Activated T-cell treated with anti-CD3 and anti-CD28 coated beads, Interleukin-2, amount 50 U/mL, for 1 hour (primary cell): ENCODE data around the gene NEDD4L.

Source experiments
- DNase-seq: peaks from one replicate; pipeline ENCODE4 v3.0.0-alpha.2; 2020

Gene NEDD4L

GRCh38 chr18:58390399-58390798, 346.4 kb downstream of the NEDD4L start:
- DNase-seq: no peak

- no peak for DNase-seq
Measured at GRCh38 chr18:58391231-58391825, 347.3 kb downstream of the NEDD4L start.

GRCh38 chr18:58391932-58392323, 347.9 kb downstream of the NEDD4L start:
- DNase-seq: no peak

GRCh38 chr18:58392324-58393000, 348.4 kb downstream of the NEDD4L start:
- DNase-seq: no peak

GRCh38 chr18:58393295-58393694, 349.3 kb downstream of the NEDD4L start:
- DNase-seq: no peak

GRCh38 chr18:58394046-58394445, 350.0 kb downstream of the NEDD4L start:
- DNase-seq: no peak

GRCh38 chr18:58394602-58395425, 350.8 kb downstream of the NEDD4L start:
- no peak for DNase-seq

- DNase-seq: no peak
Measured at GRCh38 chr18:58396144-58396543, 352.1 kb downstream of the NEDD4L start.

GRCh38 chr18:58396966-58397365, 352.9 kb downstream of the NEDD4L start:
- DNase-seq: no peak

GRCh38 chr18:58397385-58398132, 353.5 kb downstream of the NEDD4L start:
- DNase-seq: no peak

GRCh38 chr18:58398648-58399398, 354.8 kb downstream of the NEDD4L start:
- DNase-seq: no peak

- DNase-seq: no peak
Measured at GRCh38 chr18:58400331-58400870, 356.4 kb downstream of the NEDD4L start.

GRCh38 chr18:58401191-58401590, 357.2 kb downstream of the NEDD4L start:
- DNase-seq: no peak

GRCh38 chr18:58402247-58402646, 358.2 kb downstream of the NEDD4L start:
- no peak for DNase-seq

GRCh38 chr18:58402951-58403702, 359.1 kb downstream of the NEDD4L start:
- DNase-seq: no peak

GRCh38 chr18:58403799-58404455, 359.9 kb downstream of the NEDD4L start:
- DNase-seq: no peak

GRCh38 chr18:58405107-58405898, 361.3 kb downstream of the NEDD4L start:
- no peak for DNase-seq

GRCh38 chr18:58407263-58407648, 363.2 kb downstream of the NEDD4L start:
- DNase-seq: no peak

GRCh38 chr18:58407649-58408407, 363.8 kb downstream of the NEDD4L start:
- no peak for DNase-seq
